ENCODE measurements around the gene PNPLA4.

Gene PNPLA4

GRCh38 chrX:7927259-7928167 lies at the start of gene PNPLA4:
PNPLA4 (minus strand) TSS chrX:7927413; CDS start chrX:7926119, 1,294 bp downstream.
- DNase-seq, result peak; percentile 73

- no peak for DNase-seq
These were observed 45.4 kb upstream of the PNPLA4 start for GRCh38 chrX:7972586-7972985.

- no peak for DNase-seq
These were observed 43.2 kb upstream of the PNPLA4 start for GRCh38 chrX:7970428-7970827.

GRCh38 chrX:7965436-7965835 lies 38.2 kb upstream of the PNPLA4 start:
- DNase-seq, result no peak

- no peak for DNase-seq
These were observed 33.0 kb upstream of the PNPLA4 start for GRCh38 chrX:7960246-7960645.

GRCh38 chrX:7953446-7953845 lies 26.2 kb upstream of the PNPLA4 start:
- DNase-seq, result no peak

GRCh38 chrX:7950865-7951264 lies 23.7 kb upstream of the PNPLA4 start:
- DNase-seq, result no peak

GRCh38 chrX:7948483-7948882 lies 21.3 kb upstream of the PNPLA4 start:
- DNase-seq, result no peak

- no peak for DNase-seq
These were observed 19.7 kb upstream of the PNPLA4 start for GRCh38 chrX:7946960-7947359.

- no peak for DNase-seq
These were observed 16.5 kb upstream of the PNPLA4 start for GRCh38 chrX:7943600-7944245.

- DNase-seq, result no peak
These were observed 14.3 kb upstream of the PNPLA4 start for GRCh38 chrX:7941390-7942042.

- DNase-seq, result no peak
These were observed 6.8 kb upstream of the PNPLA4 start for GRCh38 chrX:7934026-7934425.

- DNase-seq, result no peak
These were observed 327 bp downstream of the PNPLA4 start for GRCh38 chrX:7926914-7927258.

- peak; percentile 22 for DNase-seq
These were observed 712 bp downstream of the PNPLA4 start for GRCh38 chrX:7926501-7926900.

- peak; percentile 58 for DNase-seq
These were observed 1.2 kb downstream of the PNPLA4 start for GRCh38 chrX:7925867-7926472.

GRCh38 chrX:7921750-7922149 lies 5.5 kb downstream of the PNPLA4 start:
- DNase-seq, result no peak

- DNase-seq, result no peak
These were observed 18.4 kb downstream of the PNPLA4 start for GRCh38 chrX:7908821-7909220.

GRCh38 chrX:7904562-7904961 lies 22.7 kb downstream of the PNPLA4 start:
- no peak for DNase-seq

GRCh38 chrX:7891928-7892327 lies 35.3 kb downstream of the PNPLA4 start:
- DNase-seq, result no peak

- DNase-seq, result peak; percentile 2
These were observed 37.5 kb downstream of the PNPLA4 start for GRCh38 chrX:7889680-7890079.

GRCh38 chrX:7889135-7889534 lies 38.1 kb downstream of the PNPLA4 start:
- no peak for DNase-seq

GRCh38 chrX:7876957-7877356 lies 50.3 kb downstream of the PNPLA4 start:
- DNase-seq, result no peak

GRCh38 chrX:7872042-7872441 lies 55.2 kb downstream of the PNPLA4 start:
- DNase-seq, result no peak

Data from fibroblast of skin of right biceps (primary cell).